Lower leg skin (tissue), 3 donors: ENCODE data around the gene MYO1C.

Experiments
- CTCF ChIP-seq, 3 donors: fragments of 450-650 bp; IDR thresholded peaks; one replicate each; pipeline ENCODE4 v1.5.1; 2016; ENCODE audit warnings: antibody characterized with exemption in 3 of 3, mild to moderate bottlenecking in 3 of 3, moderate library complexity in 2 of 3
- POLR2A ChIP-seq, 2 donors: fragments of 450-650 bp; IDR thresholded peaks; one replicate each; pipeline ENCODE4 v1.6.1; 2016 to 2017; ENCODE audit warnings: antibody characterized with exemption in 2 of 2, mild to moderate bottlenecking in 1 of 2, moderate library complexity in 1 of 2

- TF ChIP-seq POLR2A (IDR thresholded peaks at IDR 0.05) (no peak), CTCF (IDR thresholded peaks at IDR 0.05) (no peak)
Observed at GRCh38 chr17:1475321-1475854, 17.1 kb downstream of the MYO1C start.
